Measurements from ENCODE around the gene AP3M1. TPM values are rescaled to one million over a fixed set of nuclear protein-coding genes. Genes with fewer than 3 reads are reported as not detected.

The AP3M1 gene
- total RNA-seq, 2 donors from 2014 or later = 47.2 to 53.5 TPM

DNA sequence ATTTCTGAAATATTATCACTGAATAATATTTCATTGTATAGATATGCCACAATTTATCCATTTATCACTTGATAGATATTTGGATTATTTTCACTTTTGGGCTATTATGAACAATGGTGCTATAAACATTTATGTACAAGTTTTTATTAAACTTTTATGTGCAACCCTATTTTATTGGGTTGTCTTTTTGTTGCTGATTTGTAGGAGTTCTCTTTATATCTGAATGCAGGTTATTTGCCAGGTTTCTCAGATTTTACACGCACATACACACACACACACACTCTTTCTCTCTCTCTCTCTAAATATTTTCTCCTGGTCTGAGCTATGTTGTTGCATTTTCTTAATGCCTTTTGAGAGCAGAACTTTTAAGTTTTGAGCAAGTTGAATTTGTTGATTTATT is 36.6 kb upstream of the AP3M1 start:
- Histone ChIP-seq H3K4me3 (ENCODE audit: low read length) (no peak overlapping the region), H3K36me3 (ENCODE audit: control insufficient read depth, insufficient read depth, low read length) (no peaks in the 10 kb centered on the region), H3K9ac (ENCODE audit: extremely low read depth, low read length, poor library complexity, severe bottlenecking) (no peak overlapping the region), H3K27me3 (ENCODE audit: control insufficient read depth, insufficient read depth, low read length, poor library complexity, severe bottlenecking) (no peaks in the 10 kb centered on the region), H3K27ac (ENCODE audit: low read depth, low read length) (no peak overlapping the region), H3K4me1 (ENCODE audit: control insufficient read depth, insufficient read depth, low read length) (no peaks in the 10 kb centered on the region), H3K9me3 (ENCODE audit: control insufficient read depth, low read length) (no peaks in the 10 kb centered on the region)
- DNase-seq = no peak
- Mint-ChIP-seq H3K27me3 (ENCODE audit: insufficient read depth) (no peaks in the 10 kb centered on the region), H3K4me3 (no peak overlapping the region), H3K4me1 (peaks cover 9% of the 10 kb centered on the region), H3K9me3 (no peaks in the 10 kb centered on the region), H3K36me3 (ENCODE audit: low read depth) (peaks cover 2% of the 10 kb centered on the region), H3K27ac (no peak overlapping the region)
- WGBS, 2 experiments (ENCODE audit: insufficient coverage in 1 of 2, insufficient read length in 1 of 2) = 100% methylated on average over 1 of the region's 1 CpG; no CpG with 5 or more reads in 1 of the 2 experiments
- TF ChIP-seq, protein P1, sequence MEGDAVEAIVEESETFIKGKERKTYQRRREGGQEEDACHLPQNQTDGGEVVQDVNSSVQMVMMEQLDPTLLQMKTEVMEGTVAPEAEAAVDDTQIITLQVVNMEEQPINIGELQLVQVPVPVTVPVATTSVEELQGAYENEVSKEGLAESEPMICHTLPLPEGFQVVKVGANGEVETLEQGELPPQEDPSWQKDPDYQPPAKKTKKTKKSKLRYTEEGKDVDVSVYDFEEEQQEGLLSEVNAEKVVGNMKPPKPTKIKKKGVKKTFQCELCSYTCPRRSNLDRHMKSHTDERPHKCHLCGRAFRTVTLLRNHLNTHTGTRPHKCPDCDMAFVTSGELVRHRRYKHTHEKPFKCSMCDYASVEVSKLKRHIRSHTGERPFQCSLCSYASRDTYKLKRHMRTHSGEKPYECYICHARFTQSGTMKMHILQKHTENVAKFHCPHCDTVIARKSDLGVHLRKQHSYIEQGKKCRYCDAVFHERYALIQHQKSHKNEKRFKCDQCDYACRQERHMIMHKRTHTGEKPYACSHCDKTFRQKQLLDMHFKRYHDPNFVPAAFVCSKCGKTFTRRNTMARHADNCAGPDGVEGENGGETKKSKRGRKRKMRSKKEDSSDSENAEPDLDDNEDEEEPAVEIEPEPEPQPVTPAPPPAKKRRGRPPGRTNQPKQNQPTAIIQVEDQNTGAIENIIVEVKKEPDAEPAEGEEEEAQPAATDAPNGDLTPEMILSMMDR (conservative IDR thresholded peaks at IDR 0.05) = no peak

DNA sequence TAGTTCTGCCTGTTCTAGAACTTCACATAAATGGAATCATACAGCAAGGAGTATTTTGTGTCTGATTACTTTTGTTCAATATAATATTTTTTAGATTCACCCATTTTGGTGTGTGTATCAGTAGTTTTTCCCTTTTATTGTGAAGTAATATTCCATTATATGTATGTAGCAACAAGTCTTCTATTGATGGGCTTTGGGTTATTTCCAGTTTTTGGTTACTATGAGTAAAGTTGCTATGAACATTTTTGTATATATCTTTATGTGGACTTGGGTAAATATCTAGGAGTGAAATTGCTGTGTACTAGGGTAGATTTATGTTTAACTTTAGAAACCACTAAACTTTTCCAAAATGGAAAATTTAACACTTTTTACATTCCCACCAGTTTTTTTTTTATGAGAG is 36.0 kb upstream of the AP3M1 start:
- TF ChIP-seq, protein P1 (conservative IDR thresholded peaks at IDR 0.05) = no peak
- no peaks in the 10 kb centered on the region for H3K27me3 Mint-ChIP-seq (ENCODE audit: insufficient read depth)
- Histone ChIP-seq H3K4me3 (ENCODE audit: low read length) (no peak overlapping the region), H3K4me1 (ENCODE audit: control insufficient read depth, insufficient read depth, low read length) (no peaks in the 10 kb centered on the region), H3K9me3 (ENCODE audit: control insufficient read depth, low read length) (no peaks in the 10 kb centered on the region), H3K27ac (ENCODE audit: low read depth, low read length) (no peak overlapping the region), H3K27me3 (ENCODE audit: control insufficient read depth, insufficient read depth, low read length, poor library complexity, severe bottlenecking) (no peaks in the 10 kb centered on the region), H3K36me3 (ENCODE audit: control insufficient read depth, insufficient read depth, low read length) (no peaks in the 10 kb centered on the region), H3K9ac (ENCODE audit: extremely low read depth, low read length, poor library complexity, severe bottlenecking) (no peak overlapping the region)
- H3K36me3 Mint-ChIP-seq (ENCODE audit: low read depth) = peaks cover 2% of the 10 kb centered on the region
- no peak overlapping the region for H3K4me3 Mint-ChIP-seq
- no peak overlapping the region for H3K27ac Mint-ChIP-seq
- H3K9me3 Mint-ChIP-seq = no peaks in the 10 kb centered on the region
- peaks cover 9% of the 10 kb centered on the region for H3K4me1 Mint-ChIP-seq
- DNase-seq = no peak

DNA sequence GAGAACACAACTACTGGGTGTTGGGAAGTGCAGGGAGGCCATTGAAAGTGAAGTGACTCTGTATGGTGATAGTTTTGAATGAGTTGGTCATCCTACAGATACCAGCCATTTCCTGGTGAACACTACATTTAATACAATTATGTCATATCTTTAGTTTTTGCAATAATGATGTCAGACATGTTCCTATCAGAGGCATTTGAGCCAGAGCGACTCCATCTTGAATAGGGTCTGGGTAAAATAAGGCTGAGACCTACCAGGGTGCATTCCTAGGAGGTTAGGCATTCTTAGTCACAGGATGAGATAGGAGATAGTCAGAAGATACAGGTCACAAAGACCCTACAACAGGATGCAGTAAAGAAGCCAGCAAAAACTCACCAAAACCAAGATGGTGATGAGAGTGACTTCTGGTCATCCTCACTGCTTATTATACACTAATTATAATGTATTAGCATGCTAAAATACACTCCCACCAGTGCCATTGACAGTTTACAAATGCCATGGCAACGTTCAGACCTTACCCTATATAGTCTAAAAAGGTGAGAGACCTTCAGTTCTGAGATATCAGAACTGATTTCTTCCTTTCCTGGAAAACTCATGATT is 28.6 kb upstream of the AP3M1 start:
- peaks cover 12% of the 10 kb centered on the region for H3K4me1 Mint-ChIP-seq
- whole genome bisulfite sequencing, 2 experiments (ENCODE audit: insufficient coverage in 1 of 2, insufficient read length in 1 of 2) = 93 to 96% methylated on average over 2 of the region's 2 CpGs
- no peaks in the 10 kb centered on the region for H3K9me3 ChIP-seq (ENCODE audit: control insufficient read depth, low read length)
- no peak overlapping the region for H3K27ac ChIP-seq (ENCODE audit: low read depth, low read length)
- DNase-seq = no peak
- no peaks in the 10 kb centered on the region for H3K27me3 Mint-ChIP-seq (ENCODE audit: insufficient read depth)
- H3K27ac Mint-ChIP-seq = peak overlapping the region; percentile 5
- TF ChIP-seq, protein P1 (conservative IDR thresholded peaks at IDR 0.05) = no peak
- H3K4me3 Mint-ChIP-seq = no peak overlapping the region
- H3K9ac ChIP-seq (ENCODE audit: extremely low read depth, low read length, poor library complexity, severe bottlenecking) = no peak overlapping the region
- no peaks in the 10 kb centered on the region for H3K36me3 Mint-ChIP-seq (ENCODE audit: low read depth)
- H3K9me3 Mint-ChIP-seq = no peaks in the 10 kb centered on the region
- peak overlapping the region; percentile 65 for H3K4me3 ChIP-seq (ENCODE audit: low read length)
- H3K36me3 ChIP-seq (ENCODE audit: control insufficient read depth, insufficient read depth, low read length) = no peaks in the 10 kb centered on the region
- H3K27me3 ChIP-seq (ENCODE audit: control insufficient read depth, insufficient read depth, low read length, poor library complexity, severe bottlenecking) = no peaks in the 10 kb centered on the region
- H3K4me1 ChIP-seq (ENCODE audit: control insufficient read depth, insufficient read depth, low read length) = no peaks in the 10 kb centered on the region
